Measurements from ENCODE around the gene TARS1. TPM values are rescaled to one million over a fixed set of nuclear protein-coding genes. Genes with fewer than 3 reads are reported as not detected.

Gene TARS1
- total RNA-seq, 2 experiments from 2014 or later = 155 to 190 TPM

DNA sequence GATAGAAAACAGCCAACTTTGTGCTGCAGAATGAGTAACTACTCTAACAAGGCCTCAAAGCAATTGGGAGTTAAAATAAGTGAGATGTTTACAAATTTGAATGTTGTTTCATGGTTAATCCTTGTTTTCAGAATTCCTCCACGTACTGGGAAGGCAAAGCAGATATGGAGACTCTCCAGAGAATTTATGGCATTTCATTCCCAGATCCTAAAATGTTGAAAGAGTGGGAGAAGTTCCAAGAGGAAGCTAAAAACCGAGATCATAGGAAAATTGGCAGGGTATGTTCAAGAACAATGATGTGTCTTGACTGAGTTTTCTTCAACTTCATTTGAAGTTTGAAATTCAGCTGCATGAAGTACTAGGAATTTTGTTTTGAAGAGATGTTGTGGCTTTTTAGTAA is 16.4 kb downstream of the TARS1 start:
- no peaks in the 10 kb centered on the region for H3K27me3 Mint-ChIP-seq
- no peaks in the 10 kb centered on the region for H3K4me1 Mint-ChIP-seq
- CTCF ChIA-PET = interaction anchor here (0.6 to 1.5 kb wide), 2 partner anchors 13 to 1466 kb away, joined by 3 read pairs; no protein-coding TSS in a partner anchor
- no peaks in the 10 kb centered on the region for H3K9me3 Mint-ChIP-seq
- POLR2A ChIA-PET = no interaction called here
- H3K27ac Mint-ChIP-seq = no peak overlapping the region
- no peak overlapping the region for H3K4me3 Mint-ChIP-seq
- peaks cover 71% of the 10 kb centered on the region for H3K36me3 Mint-ChIP-seq (ENCODE audit: low read depth)
- no peak for DNase-seq

DNA sequence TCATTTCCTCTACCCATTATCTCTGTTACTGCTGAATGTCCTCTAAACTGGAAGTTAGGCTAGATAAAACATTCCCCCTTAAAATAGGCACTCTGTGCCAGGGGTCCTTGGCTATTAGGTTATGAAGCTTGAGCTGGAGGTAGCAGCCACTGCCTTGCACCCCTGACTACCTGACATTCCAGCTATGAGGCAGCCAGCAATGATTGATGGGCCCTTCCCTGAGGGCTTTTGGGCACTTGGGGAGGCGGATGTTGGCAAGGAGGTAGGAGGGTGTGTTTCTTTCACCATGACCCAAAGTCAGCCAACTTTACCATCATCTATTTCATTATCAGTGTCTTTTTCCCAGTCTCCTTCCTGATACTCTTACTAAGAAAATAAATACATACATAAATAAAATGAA is 17.1 kb downstream of the TARS1 start:
- DNase-seq = no peak
- no peaks in the 10 kb centered on the region for H3K4me1 Mint-ChIP-seq
- H3K27ac Mint-ChIP-seq = no peak overlapping the region
- H3K36me3 Mint-ChIP-seq (ENCODE audit: low read depth) = peaks cover 76% of the 10 kb centered on the region
- CTCF ChIA-PET = interaction anchor here (0.6 to 1.5 kb wide), 2 partner anchors 12 to 1465 kb away, joined by 3 read pairs; no protein-coding TSS in a partner anchor
- no peaks in the 10 kb centered on the region for H3K27me3 Mint-ChIP-seq
- H3K9me3 Mint-ChIP-seq = no peaks in the 10 kb centered on the region
- POLR2A ChIA-PET = no interaction called here
- H3K4me3 Mint-ChIP-seq = no peak overlapping the region

DNA sequence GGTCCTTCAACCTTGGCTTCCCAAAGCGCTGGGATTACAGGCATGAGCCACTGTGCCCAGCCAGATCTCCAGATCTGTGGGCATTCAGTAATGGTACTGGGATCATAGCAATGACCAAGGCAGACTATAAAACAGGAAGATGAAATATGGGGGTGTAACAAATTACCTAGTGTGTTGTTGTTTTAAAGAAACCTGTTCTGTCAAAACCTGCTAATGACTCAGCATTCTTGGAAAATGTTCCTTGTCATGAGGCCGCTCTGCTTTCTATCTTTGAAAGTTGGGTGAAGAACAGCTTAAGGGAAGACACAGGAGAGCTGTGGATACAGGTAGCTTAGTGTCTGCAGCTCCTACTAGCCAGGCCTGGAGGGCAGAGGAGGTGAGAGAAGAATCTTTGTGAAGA is 19.4 kb downstream of the TARS1 start:
- POLR2A ChIA-PET = no interaction called here
- Mint-ChIP-seq H3K4me3 (no peak overlapping the region), H3K9me3 (no peaks in the 10 kb centered on the region), H3K27ac (no peak overlapping the region), H3K4me1 (no peaks in the 10 kb centered on the region), H3K36me3 (ENCODE audit: low read depth) (peaks cover 74% of the 10 kb centered on the region), H3K27me3 (no peaks in the 10 kb centered on the region)
- CTCF ChIA-PET = interaction anchor here (0.8 to 1.5 kb wide), 2 partner anchors 9 to 27 kb away, joined by 3 read pairs; no protein-coding TSS in a partner anchor
- DNase-seq = no peak

DNA sequence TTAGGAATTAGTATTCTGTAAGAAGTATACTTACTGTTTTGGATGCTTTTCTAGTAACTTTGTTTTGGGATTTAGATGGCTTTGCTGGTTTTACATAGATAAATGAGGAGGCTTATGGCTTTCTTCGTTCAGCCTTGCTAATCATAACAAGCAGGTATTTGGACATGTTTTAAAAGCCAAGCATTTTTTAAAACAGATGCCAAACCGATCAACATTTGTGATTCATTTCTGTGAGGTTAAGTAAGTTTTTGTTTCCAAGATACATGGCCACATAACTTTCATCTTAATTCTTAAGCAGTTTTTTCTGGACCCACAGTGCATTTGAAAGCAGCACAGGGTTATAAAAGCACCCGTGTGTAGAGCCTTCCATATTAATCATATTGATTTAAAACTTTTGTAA is 21.7 kb downstream of the TARS1 start:
- H3K27ac Mint-ChIP-seq = no peak overlapping the region
- DNase-seq = no peak
- no peaks in the 10 kb centered on the region for H3K27me3 Mint-ChIP-seq
- ChIA-PET POLR2A (no interaction called here), CTCF (no interaction called here)
- peaks cover 71% of the 10 kb centered on the region for H3K36me3 Mint-ChIP-seq (ENCODE audit: low read depth)
- no peaks in the 10 kb centered on the region for H3K4me1 Mint-ChIP-seq
- no peak overlapping the region for H3K4me3 Mint-ChIP-seq
- H3K9me3 Mint-ChIP-seq = no peaks in the 10 kb centered on the region

DNA sequence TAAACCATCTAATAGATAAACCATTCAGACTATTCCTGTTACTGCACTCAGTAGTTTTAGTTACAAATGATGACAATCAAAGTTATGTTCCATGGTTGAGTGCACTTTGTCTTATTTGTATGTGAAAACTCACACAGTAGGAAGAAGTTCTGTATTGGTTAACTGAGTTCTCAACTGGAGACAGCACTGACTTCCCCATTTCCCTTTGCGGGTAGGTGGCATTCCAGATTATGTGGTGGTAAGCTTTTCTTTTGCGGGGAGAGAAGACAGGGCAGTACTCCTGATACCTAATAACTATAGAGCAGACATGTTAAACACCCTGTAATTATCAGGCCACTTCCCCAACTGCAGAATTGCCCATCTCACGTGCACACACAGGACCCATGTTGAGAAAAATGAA is 24.4 kb downstream of the TARS1 start:
- Mint-ChIP-seq H3K27me3 (no peaks in the 10 kb centered on the region), H3K36me3 (ENCODE audit: low read depth) (peaks cover 68% of the 10 kb centered on the region), H3K9me3 (no peaks in the 10 kb centered on the region), H3K4me3 (no peak overlapping the region), H3K4me1 (no peaks in the 10 kb centered on the region), H3K27ac (no peak overlapping the region)
- no peak for DNase-seq
- CTCF ChIA-PET = no interaction called here
- POLR2A ChIA-PET = interaction anchor here (0.7 kb wide), 1 partner anchor 9 kb away, joined by 3 read pairs; no protein-coding TSS in a partner anchor

DNA sequence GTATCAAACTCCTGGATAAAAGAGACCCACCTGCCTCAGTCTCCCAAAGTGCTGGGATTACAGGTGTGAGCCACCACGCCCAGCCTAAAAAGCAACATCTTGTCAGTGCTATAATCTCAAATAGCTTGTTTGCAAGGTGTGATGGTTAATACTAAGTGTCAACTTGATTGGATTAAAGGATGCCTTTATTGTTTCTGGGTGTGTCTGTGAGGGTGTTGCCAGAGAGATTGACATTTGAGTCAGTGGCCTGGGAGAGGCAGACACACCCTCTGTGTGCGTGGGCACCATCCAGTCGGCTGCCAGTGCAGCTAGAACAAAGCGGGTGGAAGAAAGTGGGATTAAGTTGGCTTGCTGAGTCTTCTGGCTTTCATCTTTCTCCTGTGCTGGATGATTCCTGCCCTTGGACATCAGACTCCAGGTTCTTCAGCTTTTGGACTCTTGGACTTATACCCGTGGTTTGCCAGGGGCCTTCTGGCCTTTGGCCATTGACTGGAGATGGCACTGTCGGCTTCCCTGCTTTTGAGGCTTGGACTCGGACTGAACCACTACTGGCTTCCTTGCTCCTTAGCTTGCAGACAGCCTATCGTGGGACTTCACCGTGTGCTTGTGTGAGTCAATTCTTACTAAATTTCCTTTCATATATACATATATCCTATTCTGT is 28.1 kb downstream of the TARS1 start:
- POLR2A ChIA-PET = no interaction called here
- Mint-ChIP-seq H3K27me3 (no peaks in the 10 kb centered on the region), H3K4me3 (no peak overlapping the region), H3K4me1 (no peaks in the 10 kb centered on the region), H3K27ac (no peak overlapping the region), H3K36me3 (ENCODE audit: low read depth) (peaks cover 74% of the 10 kb centered on the region), H3K9me3 (peaks cover 5% of the 10 kb centered on the region)
- DNase-seq = no peak
- CTCF ChIA-PET = interaction anchor here (1.1 to 2.2 kb wide), 2 partner anchors 8 to 33 kb away, joined by 3 to 8 read pairs; no protein-coding TSS in a partner anchor

DNA sequence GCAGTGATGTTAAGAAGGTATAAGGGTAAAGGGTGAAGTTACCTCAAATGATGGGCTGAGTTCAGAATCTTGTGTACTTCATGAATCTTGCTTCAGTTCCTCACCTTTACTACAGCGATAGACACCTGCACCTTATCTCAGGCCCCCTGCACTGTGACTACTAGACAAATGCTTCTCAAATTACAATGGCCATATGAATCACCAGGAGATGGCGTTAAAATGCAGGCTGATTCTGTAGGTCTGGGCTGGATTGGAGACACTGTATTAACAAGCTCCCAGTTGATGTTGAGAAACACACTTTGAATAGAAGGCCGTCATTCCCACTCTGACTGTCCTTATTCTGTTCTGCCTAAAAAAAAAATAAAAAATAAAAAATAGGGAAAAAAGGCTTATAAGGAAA is 29.8 kb downstream of the TARS1 start:
- ChIA-PET CTCF (interaction anchor here (0.7 to 2.2 kb wide), 3 partner anchors 13 to 1969 kb away, joined by 3 to 8 read pairs (median 3); no protein-coding TSS in a partner anchor), POLR2A (no interaction called here)
- no peak overlapping the region for H3K4me3 Mint-ChIP-seq

DNA sequence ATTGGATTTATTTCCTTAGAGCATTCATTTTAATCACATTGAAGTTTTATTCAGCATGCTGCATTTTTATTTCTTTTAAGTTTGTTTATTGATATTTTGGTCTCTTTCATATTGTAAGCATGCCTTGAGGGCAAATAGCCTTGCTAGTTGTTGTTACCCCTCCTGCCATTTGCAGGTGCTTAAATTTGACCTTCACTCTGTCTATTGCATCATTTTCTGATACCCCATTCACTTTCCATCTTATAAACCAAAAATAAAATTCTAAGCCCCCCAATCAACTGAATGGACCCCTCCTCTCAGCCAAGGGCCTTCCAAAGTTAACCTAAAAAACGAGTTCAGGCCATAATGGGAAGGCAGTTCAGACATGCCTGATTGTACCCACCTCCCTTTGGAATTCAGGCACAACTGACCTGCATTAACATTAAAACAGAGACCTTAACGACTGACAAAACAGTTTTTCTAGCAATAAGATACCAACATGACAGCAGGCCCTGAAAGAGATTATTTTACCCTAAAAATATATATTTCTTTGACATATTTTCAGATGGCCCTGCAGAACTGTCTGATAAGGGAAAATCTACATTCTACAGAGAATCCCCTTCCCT is 32.1 kb downstream of the TARS1 start:
- Mint-ChIP-seq H3K27ac (no peak overlapping the region), H3K4me1 (no peaks in the 10 kb centered on the region), H3K27me3 (no peaks in the 10 kb centered on the region), H3K4me3 (no peak overlapping the region), H3K36me3 (ENCODE audit: low read depth) (peaks cover 79% of the 10 kb centered on the region), H3K9me3 (peaks cover 18% of the 10 kb centered on the region)
- DNase-seq = no peak
- ChIA-PET CTCF (no interaction called here), POLR2A (no interaction called here)

More for the DNA sequence above, 29.8 kb downstream of the TARS1 start:
- Mint-ChIP-seq H3K4me1 (no peaks in the 10 kb centered on the region), H3K9me3 (peaks cover 18% of the 10 kb centered on the region), H3K27me3 (no peaks in the 10 kb centered on the region), H3K27ac (no peak overlapping the region), H3K36me3 (ENCODE audit: low read depth) (peaks cover 83% of the 10 kb centered on the region)
- no peak for DNase-seq

DNA sequence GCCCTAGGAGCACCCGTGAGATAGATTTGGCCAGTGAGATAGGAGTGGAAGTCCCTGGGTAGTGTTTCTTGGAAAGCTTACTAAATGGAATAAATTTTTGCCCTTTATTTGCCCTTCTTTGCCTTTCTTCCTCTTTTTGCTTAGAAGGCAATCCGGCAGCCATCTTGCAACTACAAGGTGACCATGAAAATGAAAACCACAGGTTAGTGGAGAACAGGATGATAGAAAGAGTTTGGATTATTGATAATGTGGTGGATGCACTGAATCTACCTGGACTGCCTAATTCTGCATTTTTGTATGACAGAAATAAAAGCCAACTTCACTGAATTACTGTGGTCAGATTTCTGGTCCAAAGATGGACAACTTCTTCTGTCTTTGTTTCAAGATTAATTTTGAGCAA is 33.2 kb downstream of the TARS1 start:
- no peak overlapping the region for H3K27ac Mint-ChIP-seq
- peaks cover 73% of the 10 kb centered on the region for H3K36me3 Mint-ChIP-seq (ENCODE audit: low read depth)
- no peak overlapping the region for H3K4me3 Mint-ChIP-seq
- POLR2A ChIA-PET = no interaction called here
- no peaks in the 10 kb centered on the region for H3K27me3 Mint-ChIP-seq
- no peaks in the 10 kb centered on the region for H3K4me1 Mint-ChIP-seq
- CTCF ChIA-PET = no interaction called here
- no peak for DNase-seq
- H3K9me3 Mint-ChIP-seq = peaks cover 18% of the 10 kb centered on the region

DNA sequence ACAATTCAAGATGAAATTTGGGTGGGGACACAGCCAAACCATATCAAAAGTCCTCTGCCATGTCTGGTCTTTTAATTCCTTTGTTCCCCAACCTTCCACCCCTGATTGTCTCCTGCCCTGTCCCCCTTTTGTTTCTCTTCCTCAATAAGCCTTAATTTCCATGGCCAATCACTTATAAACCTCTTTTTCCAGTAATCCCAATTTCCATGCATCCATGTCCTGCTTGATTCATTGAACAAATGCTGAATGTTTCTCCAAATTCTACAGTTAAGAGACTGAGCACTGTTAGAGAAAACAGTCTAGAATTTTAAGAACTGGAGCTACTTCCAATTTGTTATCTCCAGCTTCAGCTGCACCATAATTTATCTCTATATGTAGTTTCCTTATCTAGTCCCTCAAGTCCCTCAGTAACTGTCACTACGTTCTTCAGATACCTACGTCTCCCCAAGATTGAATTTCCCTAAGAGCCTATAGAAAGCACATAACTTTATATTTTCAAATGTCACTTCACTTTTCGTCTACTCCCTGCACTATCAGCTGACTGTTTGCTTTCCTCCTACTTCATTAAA is 34.2 kb downstream of the TARS1 start:
- peaks cover 18% of the 10 kb centered on the region for H3K9me3 Mint-ChIP-seq
- CTCF ChIA-PET = interaction anchor here (0.8 kb wide), 1 partner anchor 14 kb away, joined by 3 read pairs; no protein-coding TSS in a partner anchor
- H3K27me3 Mint-ChIP-seq = no peaks in the 10 kb centered on the region
- no peaks in the 10 kb centered on the region for H3K4me1 Mint-ChIP-seq
- H3K4me3 Mint-ChIP-seq = no peak overlapping the region
- no peak overlapping the region for H3K27ac Mint-ChIP-seq
- H3K36me3 Mint-ChIP-seq (ENCODE audit: low read depth) = peaks cover 69% of the 10 kb centered on the region
- POLR2A ChIA-PET = interaction anchor here (0.5 kb wide), 1 partner anchor 10 kb away, joined by 3 read pairs; no protein-coding TSS in a partner anchor
- no peak for DNase-seq

DNA sequence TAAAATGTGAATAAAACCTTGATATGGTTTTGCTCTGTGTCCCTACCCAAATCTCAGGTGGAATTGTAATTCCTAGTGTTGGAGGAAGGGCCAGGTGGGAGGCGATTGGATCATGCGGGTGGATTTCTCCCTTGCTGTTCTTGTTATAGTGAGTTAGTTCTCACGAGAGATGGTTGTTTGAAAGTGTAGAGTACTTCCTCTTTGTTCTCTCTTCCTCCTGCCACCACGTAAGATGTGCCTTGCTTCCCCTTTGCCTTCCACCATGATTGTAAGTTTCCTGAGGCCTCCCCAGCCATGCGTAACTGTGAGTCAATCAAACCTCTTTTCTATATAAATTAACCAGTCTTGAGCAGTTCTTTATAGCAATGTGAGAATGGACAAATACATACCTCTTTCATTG is 34.9 kb downstream of the TARS1 start:
- no peak for DNase-seq
- Mint-ChIP-seq H3K27me3 (no peaks in the 10 kb centered on the region), H3K4me3 (no peak overlapping the region), H3K27ac (no peak overlapping the region), H3K4me1 (no peaks in the 10 kb centered on the region), H3K36me3 (ENCODE audit: low read depth) (peaks cover 65% of the 10 kb centered on the region), H3K9me3 (peaks cover 18% of the 10 kb centered on the region)
- CTCF ChIA-PET = interaction anchor here (0.8 kb wide), 1 partner anchor 14 kb away, joined by 3 read pairs; no protein-coding TSS in a partner anchor
- POLR2A ChIA-PET = no interaction called here

DNA sequence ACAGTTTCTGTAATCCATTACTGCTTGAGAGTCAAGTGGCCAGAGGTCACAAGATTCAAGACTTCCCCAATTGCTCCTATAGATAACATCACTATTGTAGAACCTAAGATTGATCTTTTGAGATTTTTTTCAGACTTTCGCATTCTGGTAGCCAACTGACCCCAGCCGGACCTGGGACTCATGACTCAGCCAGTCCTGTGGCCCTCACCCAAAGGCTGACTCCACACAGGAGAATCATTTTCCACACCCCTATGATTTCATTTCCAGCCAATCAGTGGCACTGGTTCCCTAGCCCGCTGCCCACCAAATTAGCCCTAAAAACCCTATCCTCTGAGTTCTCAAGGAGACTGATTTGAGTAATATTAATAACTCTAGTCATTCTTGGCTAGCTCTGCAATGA is 36.2 kb downstream of the TARS1 start:
- no peak for DNase-seq
- H3K4me3 Mint-ChIP-seq = no peak overlapping the region
- H3K27ac Mint-ChIP-seq = no peak overlapping the region
- H3K9me3 Mint-ChIP-seq = peaks cover 18% of the 10 kb centered on the region
- no peaks in the 10 kb centered on the region for H3K27me3 Mint-ChIP-seq
- H3K36me3 Mint-ChIP-seq (ENCODE audit: low read depth) = peaks cover 53% of the 10 kb centered on the region
- ChIA-PET CTCF (no interaction called here), POLR2A (no interaction called here)
- H3K4me1 Mint-ChIP-seq = no peaks in the 10 kb centered on the region

DNA sequence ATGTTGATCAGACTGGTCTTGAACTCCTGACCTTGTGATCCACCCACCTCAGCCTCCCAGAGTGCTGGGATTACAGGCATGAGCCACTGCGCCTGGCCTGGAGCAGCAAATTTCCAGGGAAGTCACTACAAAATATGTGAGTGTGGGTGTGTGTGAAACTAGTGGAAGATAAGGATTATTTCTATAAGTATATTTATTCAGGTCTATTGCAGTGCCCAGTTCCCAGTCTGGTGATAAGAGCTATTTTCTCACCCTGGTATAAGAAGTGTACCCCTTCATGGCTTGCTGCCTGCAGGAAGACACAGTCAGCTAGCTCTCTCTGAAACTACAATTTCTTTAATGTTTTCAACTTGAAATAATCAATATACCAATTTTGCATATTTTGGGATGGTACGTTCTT is 37.1 kb downstream of the TARS1 start:
- no peak overlapping the region for H3K27ac Mint-ChIP-seq
- no peaks in the 10 kb centered on the region for H3K27me3 Mint-ChIP-seq
- H3K4me1 Mint-ChIP-seq = no peaks in the 10 kb centered on the region
- H3K36me3 Mint-ChIP-seq (ENCODE audit: low read depth) = peaks cover 46% of the 10 kb centered on the region
- CTCF ChIA-PET = no interaction called here
- H3K4me3 Mint-ChIP-seq = no peak overlapping the region
- no peak for DNase-seq
- POLR2A ChIA-PET = no interaction called here
- H3K9me3 Mint-ChIP-seq = peaks cover 18% of the 10 kb centered on the region

Data from activated CD4-positive, alpha-beta T cell treated with anti-CD3 and anti-CD28 coated beads, Interleukin-2, amount 10 ng/mL, durations not matched to agents 7 days and 5 days (primary cell).